Sigmoid colon (tissue), 7 donors: ENCODE measurements around the gene PRKX. TPM values are rescaled to one million over a fixed set of nuclear protein-coding genes. Genes with fewer than 3 reads are reported as not detected.

Source experiments
- DNase-seq: peaks from one replicate; pipeline ENCODE4 v3.0.0-alpha.2; 2019
- H3K27ac ChIP-seq, 4 donors: fragments of 200-600 bp; sonication (generic); one replicate each; pipeline ENCODE4 v1.5.1; 2016 to 2019; ENCODE audit warnings: mild to moderate bottlenecking in 1 of 4
- H3K27me3 ChIP-seq, 3 donors: fragments of 200-600 bp; sonication (generic); one replicate each; pipeline ENCODE4 v1.5.1; 2019; ENCODE audit warnings: mild to moderate bottlenecking in 1 of 3
- H3K36me3 ChIP-seq, 4 donors: fragments of 200-600 bp; sonication (generic); one replicate each; pipeline ENCODE4 v1.5.1; 2016 to 2019
- H3K4me1 ChIP-seq, 4 donors: fragments of 200-600 bp; sonication (generic); one replicate each; pipeline ENCODE4 v1.5.1; 2017 to 2019
- H3K4me3 ChIP-seq, 4 donors: fragments of 200-600 bp; sonication (generic); one replicate each; pipeline ENCODE4 v1.5.1; 2017 to 2019; ENCODE audit warnings: mild to moderate bottlenecking in 2 of 4, moderate library complexity in 1 of 4
- H3K9me3 ChIP-seq, 4 donors: fragments of 200-600 bp in 3 of 4; sonication (generic) in 3 of 4; one replicate each; pipeline versions ENCODE4 v1.5.1 to v1.6.1; 2013 to 2019
- EP300 ChIP-seq, 4 donors: sonication (generic); formaldehyde crosslinking; IDR thresholded peaks; one replicate each; pipeline ENCODE4 v1.6.1; 2017; ENCODE audit warnings: antibody characterized with exemption in 4 of 4
- POLR2A ChIP-seq, 2 donors: fragments of 450-650 bp; IDR thresholded peaks; one replicate each; pipeline ENCODE4 v1.6.1; 2016; ENCODE audit warnings: antibody characterized with exemption in 2 of 2, mild to moderate bottlenecking in 2 of 2, moderate library complexity in 2 of 2
- POLR2AphosphoS5 ChIP-seq, 4 donors: sonication (generic); formaldehyde crosslinking; IDR thresholded peaks; one replicate each; pipeline ENCODE4 v1.6.1; 2017; ENCODE audit warnings: antibody characterized with exemption in 4 of 4
- WGBS, 2 donors: extraction: QIAGEN DNeasy Blood & Tissue Kit; methylation state at CpG; one replicate each; pipeline ENCODE4 v1.1.7; 2013; 5-methylcytosine and 5-hydroxymethylcytosine counted together
- intact Hi-C: fragments of 100-400 bp; cut with DNase I; formaldehyde crosslinking; loops from one replicate; pipeline ENCODE4 v1.15.1; 2023
- polyA plus RNA-seq, 3 donors: library from polyadenylated mRNA; stranded (reverse); fragments of 200-250 nt; gene quantifications; one replicate each; pipeline ENCODE4 v1.2.3, GENCODE V29; 2013
- total RNA-seq, 4 donors: library from RNA; depleted of rRNA; stranded (reverse); fragments of >200 nt; gene quantifications; one replicate each; pipeline ENCODE4 v1.1.0, GENCODE V29; 2016
- TF ChIP-seq, protein P1 (sequence below), 4 experiments: fragments of 450-650 bp in 3 of 4; fragments of 200-600 bp in 1 of 4; IDR thresholded peaks; one replicate each; pipeline ENCODE4 v1.5.1; 2016 to 2019; ENCODE audit warnings: antibody characterized with exemption in 4 of 4, mild to moderate bottlenecking in 3 of 4, moderate library complexity in 2 of 4
- donor health status: healthy with polysubstance abuse.
- donor health status: Bipolar disorder and iron deficiency.
- donor health status: healthy.

Gene PRKX
- total RNA-seq (1 to 10 TPM; 4.2 to 7.8 (median 6.4) TPM), polyA plus RNA-seq (10 to 100 TPM in 1 of 3 donors, 1 to 10 TPM in 2; 3.5 to 10.6 (median 7.2) TPM)

DNA sequence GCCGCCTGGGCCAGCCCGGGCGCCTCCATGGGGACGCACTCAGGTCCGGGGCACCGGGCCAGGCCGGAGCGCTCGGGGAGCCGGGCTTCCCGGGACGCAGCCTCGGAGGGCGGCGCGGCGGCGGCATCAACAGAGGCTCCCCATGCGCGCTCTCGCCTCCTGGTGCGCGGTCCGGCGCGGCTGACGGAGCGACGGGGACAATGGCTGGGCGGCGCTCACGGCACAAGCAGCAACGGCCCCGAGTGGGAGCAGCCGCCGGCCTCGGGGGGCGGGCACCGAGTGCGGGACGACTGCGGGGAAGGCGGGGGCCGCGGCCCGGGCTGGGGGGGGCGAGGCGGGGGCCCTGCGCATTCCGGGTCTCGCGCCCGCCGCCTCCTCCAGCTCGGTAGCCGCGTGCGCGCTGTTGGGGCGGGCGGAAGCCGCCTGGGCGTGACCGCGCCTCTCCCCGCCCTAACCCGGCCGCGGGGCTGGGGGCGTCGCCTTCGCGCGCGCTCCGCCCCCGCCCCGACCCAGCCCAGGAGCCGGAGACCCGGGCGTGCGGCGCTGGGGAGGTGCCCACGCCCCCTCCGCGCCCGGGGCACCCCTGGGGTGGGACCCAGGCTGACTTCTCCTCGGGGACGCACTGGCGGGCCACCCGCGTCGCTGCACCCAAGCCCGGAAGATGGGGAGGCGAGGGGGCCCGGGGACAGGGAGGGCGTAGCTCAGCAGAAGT, at the start of gene PRKX:
Gene PRKX, minus strand, starts transcription at position 425 of the 712 bp plus-strand sequence. Its CDS starts 396 bp downstream, at position 29.
- DNase-seq, result peak; percentile 65
- WGBS, 2 donors, result 0 to 1% methylated on average over 96 to 97 of the region's 97 CpGs
- TF ChIP-seq, protein P1, sequence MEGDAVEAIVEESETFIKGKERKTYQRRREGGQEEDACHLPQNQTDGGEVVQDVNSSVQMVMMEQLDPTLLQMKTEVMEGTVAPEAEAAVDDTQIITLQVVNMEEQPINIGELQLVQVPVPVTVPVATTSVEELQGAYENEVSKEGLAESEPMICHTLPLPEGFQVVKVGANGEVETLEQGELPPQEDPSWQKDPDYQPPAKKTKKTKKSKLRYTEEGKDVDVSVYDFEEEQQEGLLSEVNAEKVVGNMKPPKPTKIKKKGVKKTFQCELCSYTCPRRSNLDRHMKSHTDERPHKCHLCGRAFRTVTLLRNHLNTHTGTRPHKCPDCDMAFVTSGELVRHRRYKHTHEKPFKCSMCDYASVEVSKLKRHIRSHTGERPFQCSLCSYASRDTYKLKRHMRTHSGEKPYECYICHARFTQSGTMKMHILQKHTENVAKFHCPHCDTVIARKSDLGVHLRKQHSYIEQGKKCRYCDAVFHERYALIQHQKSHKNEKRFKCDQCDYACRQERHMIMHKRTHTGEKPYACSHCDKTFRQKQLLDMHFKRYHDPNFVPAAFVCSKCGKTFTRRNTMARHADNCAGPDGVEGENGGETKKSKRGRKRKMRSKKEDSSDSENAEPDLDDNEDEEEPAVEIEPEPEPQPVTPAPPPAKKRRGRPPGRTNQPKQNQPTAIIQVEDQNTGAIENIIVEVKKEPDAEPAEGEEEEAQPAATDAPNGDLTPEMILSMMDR (IDR thresholded peaks at IDR 0.05), result no peak
- peak in 1 of 4 donors; percentile 17 for TF ChIP-seq POLR2AphosphoS5 (IDR thresholded peaks at IDR 0.05)
- TF ChIP-seq EP300 (IDR thresholded peaks at IDR 0.05), result no peak
- no peak for TF ChIP-seq POLR2A (IDR thresholded peaks at IDR 0.05)
- H3K27ac ChIP-seq, result peak within 1 kb of the TSS; percentile 53 to 76 (median 65)
- peaks cover 0 to 9% (median 0%) of the 10 kb centered on the region in 4 donors for H3K4me1 ChIP-seq
- H3K27me3 ChIP-seq, result no peaks in the 10 kb centered on the region
- H3K9me3 ChIP-seq, result no peaks in the 10 kb centered on the region
- intact Hi-C loops, result loop anchor here (10.0 kb wide), 1 partner anchor 101 kb away; no protein-coding TSS in a partner anchor
- H3K36me3 ChIP-seq, result no peaks in the 10 kb centered on the region
- H3K4me3 ChIP-seq, result peak within 1 kb of the TSS; percentile 46 to 67 (median 59)

DNA sequence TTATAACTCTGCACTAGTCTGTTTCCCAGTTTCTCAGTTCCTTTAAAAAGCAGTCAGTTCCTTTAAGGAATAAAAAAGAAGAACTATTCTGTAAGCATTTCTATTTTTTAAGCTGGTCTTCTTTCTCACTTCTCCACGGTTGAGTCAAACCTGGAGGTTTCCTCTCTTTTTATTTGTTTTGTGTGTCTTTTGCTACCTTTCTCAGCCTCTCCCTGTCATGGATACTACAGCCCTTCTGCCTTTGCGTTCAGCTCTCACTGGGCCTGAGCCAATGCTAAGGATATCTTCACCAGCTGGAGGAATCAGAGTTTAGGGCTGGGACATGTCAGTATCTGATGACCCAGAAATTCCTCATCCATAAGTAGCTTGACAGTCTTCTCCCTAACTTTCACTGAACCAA, 49.7 kb upstream of the PRKX start:
- H3K4me1 ChIP-seq, result no peaks in the 10 kb centered on the region
- H3K4me3 ChIP-seq, result no peak overlapping the region
- H3K36me3 ChIP-seq, result no peaks in the 10 kb centered on the region
- DNase-seq, result no peak
- no peak overlapping the region for H3K27ac ChIP-seq
- H3K9me3 ChIP-seq, result no peaks in the 10 kb centered on the region
- intact Hi-C loops, result no loop called here
- TF ChIP-seq EP300 (IDR thresholded peaks at IDR 0.05), result no peak
- TF ChIP-seq POLR2AphosphoS5 (IDR thresholded peaks at IDR 0.05), result no peak
- TF ChIP-seq, protein P1 (IDR thresholded peaks at IDR 0.05), result no peak
- no peak for TF ChIP-seq POLR2A (IDR thresholded peaks at IDR 0.05)
- 50 to 60% methylated on average over 2 of the region's 2 CpGs for WGBS, 2 donors
- no peaks in the 10 kb centered on the region for H3K27me3 ChIP-seq

DNA sequence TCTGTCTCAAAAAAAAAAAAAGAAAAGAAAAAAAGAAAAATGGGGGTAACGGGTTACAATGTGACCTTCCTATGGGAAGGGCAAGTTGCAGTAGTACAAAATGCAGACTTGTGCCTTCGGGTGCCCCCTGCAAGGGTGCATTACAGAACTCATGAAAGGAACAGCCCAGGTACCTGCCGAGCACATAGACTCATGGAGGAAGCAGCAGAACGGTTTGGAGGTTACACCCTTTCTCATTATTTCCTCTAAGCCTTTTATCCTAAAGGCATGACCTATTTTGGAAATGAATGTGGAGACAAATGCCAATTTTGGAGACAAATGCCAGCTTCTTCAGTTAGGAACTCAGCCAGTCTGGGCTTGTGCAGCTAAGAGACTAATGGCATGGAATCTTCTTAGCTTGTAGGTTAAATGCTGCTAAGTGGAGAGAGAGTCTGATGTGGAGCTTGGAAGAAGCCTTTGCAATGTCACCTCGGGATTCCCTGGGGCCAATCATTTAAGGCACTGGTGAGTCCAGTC, 44.1 kb upstream of the PRKX start:
- 73 to 82% methylated on average over 5 of the region's 5 CpGs for WGBS, 2 donors
- Histone ChIP-seq H3K4me1 (no peaks in the 10 kb centered on the region), H3K4me3 (no peak overlapping the region), H3K27ac (no peak overlapping the region), H3K36me3 (no peaks in the 10 kb centered on the region), H3K27me3 (no peaks in the 10 kb centered on the region), H3K9me3 (no peaks in the 10 kb centered on the region)
- DNase-seq, result no peak
- intact Hi-C loops, result no loop called here
- TF ChIP-seq, protein P1 (IDR thresholded peaks at IDR 0.05), result no peak
- no peak for TF ChIP-seq POLR2AphosphoS5 (IDR thresholded peaks at IDR 0.05)

DNA sequence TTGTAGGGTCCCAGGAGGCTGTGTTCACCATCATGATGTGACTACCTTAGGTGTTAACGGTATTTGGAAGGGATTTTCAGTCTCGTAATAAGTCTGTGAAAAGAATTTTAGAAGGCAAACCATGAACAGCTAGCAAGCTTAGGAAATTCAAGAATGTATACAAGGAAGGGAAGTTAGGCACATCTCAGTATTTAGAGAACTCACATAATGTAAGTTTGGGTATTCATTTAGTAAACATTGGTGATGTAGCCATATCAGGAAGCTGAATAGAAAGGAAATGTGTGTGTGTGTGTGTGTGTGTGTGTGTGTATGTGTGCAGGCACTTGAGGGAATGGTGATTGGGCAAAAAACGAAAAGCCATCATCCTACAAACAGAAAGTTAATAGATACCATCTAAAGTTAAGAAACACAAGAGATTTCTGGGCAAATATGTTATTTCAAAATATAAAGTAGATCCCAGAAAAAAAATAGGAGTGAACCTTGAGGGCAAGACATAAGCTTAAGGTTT, 34.7 kb upstream of the PRKX start:
- 58 to 59% methylated on average over 3 of the region's 3 CpGs for WGBS, 2 donors
- Histone ChIP-seq H3K9me3 (no peaks in the 10 kb centered on the region), H3K27ac (no peak overlapping the region), H3K4me1 (no peaks in the 10 kb centered on the region), H3K4me3 (no peak overlapping the region), H3K27me3 (no peaks in the 10 kb centered on the region), H3K36me3 (no peaks in the 10 kb centered on the region)
- no peak for DNase-seq
- TF ChIP-seq POLR2AphosphoS5 (IDR thresholded peaks at IDR 0.05) (no peak), EP300 (IDR thresholded peaks at IDR 0.05) (no peak), POLR2A (IDR thresholded peaks at IDR 0.05) (no peak)
- TF ChIP-seq, protein P1 (IDR thresholded peaks at IDR 0.05), result no peak
- intact Hi-C loops, result no loop called here
